Adrenal gland (tissue), 12 donors: ENCODE measurements around the gene COL1A1. TPM values are rescaled to one million over a fixed set of nuclear protein-coding genes. Genes with fewer than 3 reads are reported as not detected.

Experiments used
- DNase-seq, 7 donors: peaks; one replicate each; pipeline ENCODE4 v3.0.0-alpha.2; 2019 to 2020
- H3K27ac ChIP-seq, 5 donors: fragments of 200-600 bp; sonication (generic) in 4 of 5; 1 replicate in 3 of 5; 2 replicates in 2 of 5; pipeline versions ENCODE4 v1.5.1 to v1.8.0; 2016 to 2020; ENCODE audit warnings: mild to moderate bottlenecking in 1 of 5
- H3K27me3 ChIP-seq: fragments of 200-600 bp; 2 replicates; pipeline ENCODE4 v1.8.0; 2021
- H3K36me3 ChIP-seq, 2 donors: fragments of 200-600 bp; replicated peaks in 1 of 2; 1 replicate in 1 of 2; 2 replicates in 1 of 2; pipeline versions ENCODE4 v1.5.1 to v1.8.0; 2018 to 2022
- H3K4me1 ChIP-seq, 2 donors: fragments of 200-600 bp; replicated peaks in 1 of 2; 1 replicate in 1 of 2; 2 replicates in 1 of 2; pipeline versions ENCODE4 v1.5.1 to v1.8.0; 2018 to 2021
- H3K4me3 ChIP-seq, 4 donors: fragments of 200-600 bp; sonication (generic) in 3 of 4; one replicate each; pipeline ENCODE4 v1.5.1; 2016 to 2018
- H3K9me3 ChIP-seq, 3 donors: fragments of 200-600 bp; sonication (generic) in 1 of 3; replicated peaks in 1 of 3; 1 replicate in 2 of 3; 2 replicates in 1 of 3; pipeline versions ENCODE4 v1.5.1 to v1.8.0; 2016 to 2021
- CTCF ChIP-seq, 6 experiments: fragments of 450-650 bp in 4 of 6; fragments of 200-600 bp in 2 of 6; sonication (generic) in 1 of 6; IDR thresholded peaks; 1 replicate in 5 of 6; 2 replicates in 1 of 6; pipeline versions ENCODE4 v1.5.1 to v1.8.0; 2016 to 2021; ENCODE audit warnings: antibody characterized with exemption in 6 of 6, mild to moderate bottlenecking in 2 of 6, moderate library complexity in 1 of 6
- POLR2A ChIP-seq, 2 donors: fragments of 450-650 bp; IDR thresholded peaks; one replicate each; pipeline ENCODE4 v1.6.1; 2017; ENCODE audit warnings: antibody characterized with exemption in 2 of 2, mild to moderate bottlenecking in 2 of 2, moderate library complexity in 1 of 2
- WGBS, 4 donors: extraction: QIAGEN DNeasy Blood & Tissue Kit in 2 of 4; methylation state at CpG; one replicate each; pipeline versions ENCODE4 v1.1.5 to v1.1.7; 2013 to 2017; 5-methylcytosine and 5-hydroxymethylcytosine counted together
- intact Hi-C, 2 donors: fragments of 100-400 bp; cut with DNase I; formaldehyde crosslinking; loops; one replicate each; pipeline versions ENCODE4 v1.14.1 to v1.15.0; 2022 to 2023
- polyA plus RNA-seq, 3 donors: library from polyadenylated mRNA; stranded (reverse); fragments of 200-250 nt in 2 of 3; fragments of 350-450 nt in 1 of 3; fragmentation: Illumina TruSeq in 1 of 3; extraction: RNeasy Lipid Tissue Mini Kit (QIAGEN cat#74804) in 1 of 3; gene quantifications; one replicate each; pipeline ENCODE4 v1.2.3, GENCODE V29; 2013 to 2014
- total RNA-seq, 9 donors: library from RNA; depleted of rRNA in 4 of 9; stranded (reverse); fragments of >200 nt in 4 of 9; fragments of 120-200 nt in 1 of 9; fragmentation: NEBNext Ultra II Directional in 1 of 9; extraction: Animal tissue kit (Norgen Biotek cat#: 25700) in 1 of 9; gene quantifications; one replicate each; pipeline versions ENCODE4 v1.1.0 to v1.2.4, GENCODE V29; 2013 to 2023
- donor health status: healthy with polysubstance abuse.
- donor health status: Bipolar disorder and iron deficiency.
- donor health status: DM: yes; HTN: yes; CAD: no.
- donor health status: DM: no; HTN: no; CAD: no.
- donor health status: DM: no; HTN: no; CAD: no.
- donor health status: DM: yes; HTN: yes; CAD: no.

Gene COL1A1
- total and polyA plus RNA-seq, 12 donors = 39.6 to 263 (median 87.2) TPM

GRCh38 chr17:50187751-50188530 is 13.5 kb downstream of the COL1A1 start:
- no peaks in the 10 kb centered on the region for H3K27me3 ChIP-seq
- TF ChIP-seq CTCF (IDR thresholded peaks at IDR 0.05) (no peak), POLR2A (IDR thresholded peaks at IDR 0.05) (no peak)
- H3K4me3 ChIP-seq = no peak overlapping the region
- intact Hi-C loops = no loop called here
- peaks cover 0 to 10% of the 10 kb centered on the region in 2 donors for H3K36me3 ChIP-seq
- 77 to 93% (median 82%) methylated on average over 15 to 17 of the region's 17 CpGs for WGBS, 4 donors
- H3K4me1 ChIP-seq = no peaks in the 10 kb centered on the region
- H3K9me3 ChIP-seq = no peaks in the 10 kb centered on the region
- no peak overlapping the region for H3K27ac ChIP-seq
- DNase-seq = no peak

GRCh38 chr17:50187394-50187725 is 14.1 kb downstream of the COL1A1 start:
- no peak for TF ChIP-seq CTCF (IDR thresholded peaks at IDR 0.05)
- TF ChIP-seq POLR2A (IDR thresholded peaks at IDR 0.05) = no peak
- peak overlapping the region in 1 of 5 donors; percentile 22 for H3K27ac ChIP-seq
- no peaks in the 10 kb centered on the region for H3K9me3 ChIP-seq
- peaks cover 0 to 7% of the 10 kb centered on the region in 2 donors for H3K36me3 ChIP-seq
- intact Hi-C loops = no loop called here
- WGBS, 4 donors = 61 to 81% (median 69%) methylated on average over 4 of the region's 4 CpGs
- DNase-seq = no peak
- H3K4me1 ChIP-seq = no peaks in the 10 kb centered on the region
- H3K27me3 ChIP-seq = no peaks in the 10 kb centered on the region
- H3K4me3 ChIP-seq = no peak overlapping the region

- Histone ChIP-seq H3K27me3 (no peaks in the 10 kb centered on the region), H3K4me1 (no peaks in the 10 kb centered on the region), H3K36me3 (peaks cover 0 to 7% of the 10 kb centered on the region in 2 donors), H3K4me3 (no peak overlapping the region), H3K27ac (peak overlapping the region in 1 of 5 donors; percentile 22), H3K9me3 (no peaks in the 10 kb centered on the region)
- no peak for DNase-seq
- intact Hi-C loops = no loop called here
- WGBS, 4 donors = 72 to 85% (median 81%) methylated on average over 12 to 24 of the region's 24 CpGs
- TF ChIP-seq POLR2A (IDR thresholded peaks at IDR 0.05) = no peak
- TF ChIP-seq CTCF (IDR thresholded peaks at IDR 0.05) = no peak
These were observed 14.6 kb downstream of the COL1A1 start for GRCh38 chr17:50186661-50187393.

GRCh38 chr17:50185631-50186471 is 15.6 kb downstream of the COL1A1 start:
- Histone ChIP-seq H3K4me3 (no peak overlapping the region), H3K9me3 (no peaks in the 10 kb centered on the region), H3K27me3 (no peaks in the 10 kb centered on the region), H3K4me1 (no peaks in the 10 kb centered on the region), H3K27ac (no peak overlapping the region), H3K36me3 (peaks cover 0 to 6% of the 10 kb centered on the region in 2 donors)
- DNase-seq = no peak
- no peak for TF ChIP-seq POLR2A (IDR thresholded peaks at IDR 0.05)
- no peak for TF ChIP-seq CTCF (IDR thresholded peaks at IDR 0.05)
- WGBS, 4 donors = 75 to 83% (median 77%) methylated on average over 12 to 31 of the region's 31 CpGs
- intact Hi-C loops = no loop called here
